HG03575 (cell line): ENCODE measurements around the gene ZNF516.

Source experiments
- ATAC-seq: cut with Tn5 transposase; IDR thresholded peaks from one replicate; pipeline ENCODE4 v1.9.1; 2021; ENCODE audit not compliant: unreplicated experiment, insufficient number of reproducible peaks, low FRiP score; ENCODE audit errors: extremely low read depth

Gene ZNF516

DNA sequence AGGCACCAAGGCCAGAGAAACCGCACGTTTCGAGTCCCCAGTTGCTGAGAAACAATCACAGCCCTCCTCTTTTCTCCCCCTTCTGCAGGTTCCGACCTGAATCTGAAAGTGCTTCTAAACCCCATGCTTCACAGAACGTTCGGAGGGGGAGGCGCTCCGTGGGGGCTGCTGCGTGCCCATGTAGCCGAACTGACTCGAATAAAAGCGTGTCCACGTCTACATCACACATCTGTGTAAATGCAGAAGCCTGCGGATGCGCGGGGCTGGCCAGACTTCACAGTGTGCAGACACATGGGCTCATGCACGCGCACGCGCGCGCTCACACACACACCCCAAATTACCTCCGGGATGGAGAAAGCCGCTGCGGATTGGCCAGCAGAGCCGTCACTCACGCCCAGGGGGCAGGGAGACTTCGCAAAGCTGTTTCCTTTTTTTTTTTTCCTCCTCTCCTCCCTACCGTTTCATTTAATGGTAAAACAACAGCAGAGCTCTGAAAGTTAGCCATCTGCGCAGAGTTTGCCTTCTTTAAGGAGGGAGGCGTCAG lies 2.3 kb downstream of the ZNF516 start:
- peak; percentile 73 for ATAC-seq

DNA sequence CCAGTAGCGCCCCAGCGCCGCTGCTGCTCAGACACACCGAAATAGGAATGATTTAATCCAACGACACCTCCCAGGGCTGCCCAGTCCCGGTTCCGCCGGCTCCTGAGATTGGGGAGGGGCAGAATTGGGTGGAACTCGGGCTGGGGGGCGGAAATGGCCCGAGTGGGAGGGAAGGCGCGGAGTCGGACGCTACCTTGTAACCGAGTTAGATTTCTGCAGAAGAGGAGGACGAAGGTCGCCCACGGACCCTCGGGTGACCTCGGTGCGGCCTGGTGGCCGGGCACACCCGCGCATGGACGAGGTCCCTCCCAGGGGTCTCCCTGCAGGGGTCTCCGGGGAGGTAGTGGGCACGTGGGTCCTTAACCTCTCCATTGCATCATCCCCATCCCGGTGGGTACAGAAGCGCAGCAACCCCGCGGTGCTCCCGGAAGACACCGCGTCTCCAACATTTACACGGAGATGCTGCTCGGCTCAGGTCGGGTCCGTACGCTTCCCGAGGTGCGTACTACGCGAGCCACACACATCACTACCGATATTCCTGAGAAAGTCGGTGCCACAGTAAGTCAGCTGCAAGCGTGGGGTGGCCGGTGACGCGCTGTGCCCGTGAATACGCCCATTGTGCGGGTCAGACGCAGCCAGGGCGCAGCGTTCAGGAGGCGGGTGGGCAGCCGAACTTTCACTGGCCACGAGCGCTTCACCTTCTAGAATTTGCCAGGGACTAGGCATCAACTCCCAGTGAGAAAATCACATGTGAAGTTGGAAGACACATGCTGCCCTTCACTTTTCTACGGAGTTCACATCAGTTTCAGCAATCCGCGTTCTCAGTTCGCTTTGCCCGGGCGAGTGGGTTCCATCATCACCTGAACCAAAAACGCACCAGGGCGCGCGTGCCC lies 3.0 kb downstream of the ZNF516 start:
- no peak for ATAC-seq

DNA sequence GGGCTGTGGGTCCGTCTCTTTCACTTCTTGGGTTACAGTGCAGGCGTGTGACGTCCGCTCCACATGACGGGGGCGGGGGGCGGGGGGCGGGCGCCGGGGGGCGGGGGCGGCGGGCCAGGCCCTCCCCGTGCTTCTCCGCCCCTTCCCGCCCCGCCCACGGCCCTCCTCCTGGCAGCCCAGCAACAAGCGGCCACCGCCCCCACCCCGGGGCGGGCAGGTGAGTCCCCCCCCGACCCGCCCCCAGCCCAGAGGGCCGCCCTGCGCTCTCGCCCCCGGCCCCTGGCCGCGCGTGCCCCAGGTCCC lies 3.6 kb downstream of the ZNF516 start:
- ATAC-seq = no peak

GRCh38 chr18:76490670-76491472 lies 4.2 kb downstream of the ZNF516 start:
- no peak for ATAC-seq

GRCh38 chr18:76490033-76490432 lies 5.0 kb downstream of the ZNF516 start:
- no peak for ATAC-seq

- ATAC-seq = no peak
These were observed 6.0 kb downstream of the ZNF516 start for GRCh38 chr18:76489081-76489480.

- no peak for ATAC-seq
These were observed 6.9 kb downstream of the ZNF516 start for GRCh38 chr18:76488190-76488589.

- no peak for ATAC-seq
These were observed 7.3 kb downstream of the ZNF516 start for GRCh38 chr18:76487782-76488181.

GRCh38 chr18:76487070-76487469 lies 8.0 kb downstream of the ZNF516 start:
- no peak for ATAC-seq

GRCh38 chr18:76486574-76486973 lies 8.5 kb downstream of the ZNF516 start:
- no peak for ATAC-seq

DNA sequence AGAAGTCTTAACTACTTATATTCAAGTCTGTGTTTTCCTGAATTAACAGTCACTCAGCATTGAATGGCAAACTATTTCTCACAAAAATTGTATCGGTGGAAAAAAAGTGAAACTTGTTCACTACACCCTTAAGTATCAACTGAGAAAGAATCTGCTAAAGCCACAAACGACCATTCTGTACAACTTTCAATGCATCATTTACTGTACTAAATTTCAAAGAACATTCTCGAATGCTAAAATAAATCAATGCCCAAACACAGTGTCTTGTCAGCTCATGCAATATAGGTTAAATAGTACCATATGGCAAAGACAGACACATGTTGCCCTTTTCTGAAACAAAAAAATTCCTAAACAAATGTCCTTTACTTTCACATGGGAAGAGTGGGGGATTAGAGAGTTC lies 9.0 kb downstream of the ZNF516 start:
- ATAC-seq = no peak

- no peak for ATAC-seq
These were observed 10.2 kb downstream of the ZNF516 start for GRCh38 chr18:76484749-76485387.

- ATAC-seq = no peak
These were observed 11.3 kb downstream of the ZNF516 start for GRCh38 chr18:76483780-76484179.

- ATAC-seq = no peak
These were observed 11.9 kb downstream of the ZNF516 start for GRCh38 chr18:76482971-76483691.

DNA sequence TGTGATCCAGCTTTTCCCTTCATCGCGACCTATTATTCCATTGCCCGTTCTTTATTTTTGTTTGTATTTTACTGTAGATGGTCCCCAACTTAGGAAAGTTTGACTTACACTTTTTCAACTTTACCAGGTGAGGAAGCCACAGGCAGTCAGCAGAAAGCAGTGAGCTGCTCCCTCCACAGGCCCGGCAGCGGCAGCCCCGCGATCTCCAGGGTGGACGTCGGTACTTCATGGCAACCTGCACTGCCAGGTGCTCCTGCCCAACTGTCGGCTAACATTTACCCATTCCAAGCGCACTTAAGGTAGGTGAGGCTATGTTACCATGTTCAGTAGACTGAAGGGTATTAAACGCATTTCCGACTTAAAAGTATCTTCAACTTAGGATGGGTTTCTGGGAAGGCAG lies 12.8 kb downstream of the ZNF516 start:
- no peak for ATAC-seq

DNA sequence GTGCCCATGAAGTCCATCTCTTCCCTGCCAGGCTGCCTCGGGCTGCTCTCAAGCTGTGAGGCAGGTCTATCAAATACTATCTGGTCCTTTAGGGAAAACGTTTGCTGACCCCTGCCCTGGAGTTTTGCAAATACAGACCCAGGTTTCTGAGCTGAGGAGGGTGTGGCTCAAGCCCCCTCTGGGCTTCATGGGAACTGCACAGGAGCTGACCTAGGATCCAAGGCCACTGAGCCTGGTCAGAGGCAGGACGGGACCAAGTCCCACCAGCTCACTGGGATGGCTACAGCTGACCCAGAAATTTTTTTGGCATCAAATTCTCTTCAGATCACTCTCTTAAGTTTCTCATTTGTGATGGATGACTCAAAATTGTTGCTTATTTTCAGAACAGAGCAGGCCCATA lies 14.1 kb downstream of the ZNF516 start:
- no peak for ATAC-seq

DNA sequence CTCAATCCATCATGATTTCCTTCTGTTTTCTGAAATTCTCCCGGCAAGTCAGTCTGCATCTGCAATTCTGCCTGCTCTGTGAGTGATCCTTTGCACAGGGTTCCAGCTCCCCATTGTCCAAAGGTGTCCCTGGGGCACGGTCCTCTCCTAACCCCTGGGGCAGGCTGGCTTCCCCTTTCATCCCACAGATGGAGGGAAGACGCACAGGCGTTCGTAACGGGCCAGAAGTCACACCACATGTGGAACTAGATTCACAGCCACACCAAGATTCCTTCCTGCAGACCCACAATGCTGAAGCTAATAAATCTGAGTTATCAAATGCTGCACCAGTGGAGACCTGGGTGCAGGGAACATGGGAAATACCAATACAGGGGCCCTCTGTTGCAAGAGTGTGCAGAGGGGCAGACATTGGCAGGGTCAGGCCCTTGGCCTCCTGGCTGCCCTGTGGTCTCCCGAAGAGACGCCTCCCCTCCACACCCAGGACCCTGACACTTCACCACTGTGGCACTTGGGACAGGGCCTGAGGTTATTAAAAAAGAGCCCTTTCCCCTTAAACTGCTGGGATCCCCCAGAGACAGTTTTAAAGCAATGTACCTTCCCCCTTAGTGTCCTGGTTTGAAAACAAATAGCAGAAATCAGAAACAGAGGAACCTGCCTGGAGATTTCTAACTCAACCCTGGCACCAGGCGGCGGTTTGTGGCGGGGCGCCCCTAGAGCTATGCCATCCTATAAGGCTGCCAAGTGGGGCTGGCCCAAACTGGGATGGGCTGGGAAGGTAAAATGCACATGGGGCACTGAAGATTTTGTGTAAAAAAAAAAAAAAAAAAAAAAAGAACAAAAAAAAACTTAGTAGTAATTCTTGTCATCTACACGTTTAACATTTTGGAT lies 15.4 kb downstream of the ZNF516 start:
- no peak for ATAC-seq
